PC-9 (cell line): ENCODE measurements around the gene CHST12. TPM values are rescaled to one million over a fixed set of nuclear protein-coding genes. Genes with fewer than 3 reads are reported as not detected.

ENCODE experiments used
- BruUV-seq: library from RNA; stranded (reverse); fragments of 400-500 nt; replicated peaks from 2 replicates; lab custom pipeline; 2021; lab: Mats Ljungman, UMichigan
- CTCF ChIA-PET: fragments of 300-600 bp; sonication (Branson Sonifier 250); formaldehyde crosslinking; loops from one replicate; lab custom pipeline; 2022; ENCODE audit warnings: antibody characterized with exemption; lab: Charles Lee
- POLR2A ChIA-PET: fragments of 300-600 bp; sonication (Branson Sonifier 250); formaldehyde crosslinking; loops from one replicate; lab custom pipeline; 2022; ENCODE audit warnings: antibody characterized with exemption; ENCODE audit not compliant: unreplicated experiment; lab: Charles Lee
- DNase-seq, 2 experiments: peaks; one replicate each; pipeline versions ENCODE4 v3.0.0 to v3.0.0-alpha.2; 2015 to 2022; ENCODE audit warnings: mixed read lengths in 1 of 2
- H2AFZ ChIP-seq: fragments of 200-600 bp; sonication (generic); 2 replicates; pipeline ENCODE4 v1.8.1; 2017; ENCODE audit warnings: antibody characterized with exemption
- H3F3A ChIP-seq: fragments of 200-600 bp; sonication (generic); 2 replicates; pipeline ENCODE4 v1.8.1; 2017; ENCODE audit warnings: antibody characterized with exemption, mild to moderate bottlenecking, low read depth; ENCODE audit not compliant: insufficient read depth
- H3K27ac ChIP-seq: fragments of 200-600 bp; sonication (generic); 2 replicates; pipeline ENCODE4 v1.6.1; 2016; ENCODE audit warnings: mixed run types
- H3K27me3 ChIP-seq: fragments of 200-600 bp; sonication (generic); 2 replicates; pipeline ENCODE4 v1.6.1; 2016; ENCODE audit warnings: low read depth, mixed run types; ENCODE audit not compliant: insufficient read depth
- H3K36me3 ChIP-seq: fragments of 200-600 bp; sonication (generic); 2 replicates; pipeline ENCODE4 v1.6.1; 2016; ENCODE audit warnings: low read depth, mixed run types
- H3K4me1 ChIP-seq: fragments of 200-600 bp; sonication (generic); replicated peaks from 2 replicates; pipeline ENCODE4 v1.6.1; 2016; ENCODE audit warnings: mixed run types; ENCODE audit not compliant: insufficient read depth
- H3K4me2 ChIP-seq: fragments of 200-600 bp; sonication (generic); 2 replicates; pipeline ENCODE4 v1.6.1; 2017; ENCODE audit warnings: mixed run types
- H3K4me3 ChIP-seq: fragments of 200-600 bp; sonication (generic); 2 replicates; pipeline ENCODE4 v1.6.1; 2016; ENCODE audit warnings: mixed run types
- H3K79me2 ChIP-seq: fragments of 200-600 bp; sonication (generic); 2 replicates; pipeline ENCODE4 v1.6.1; 2017; ENCODE audit warnings: low read depth, mixed run types
- H3K9me2 ChIP-seq: fragments of 200-600 bp; sonication (generic); 2 replicates; pipeline ENCODE4 v1.8.1; 2017; ENCODE audit warnings: mild to moderate bottlenecking; ENCODE audit not compliant: insufficient read depth
- H3K9me3 ChIP-seq: fragments of 200-600 bp; sonication (generic); 2 replicates; pipeline ENCODE4 v1.8.1; 2016; ENCODE audit warnings: low read depth; ENCODE audit not compliant: insufficient read depth
- H4K20me1 ChIP-seq: fragments of 200-600 bp; sonication (generic); 2 replicates; pipeline ENCODE4 v1.8.1; 2017; ENCODE audit not compliant: insufficient read depth
- CTCF ChIP-seq: fragments of 200-600 bp; sonication (generic); conservative IDR thresholded peaks from 2 replicates; pipeline ENCODE4 v1.6.1; 2017; ENCODE audit warnings: mixed run types, antibody characterized with exemption, mild to moderate bottlenecking, moderate library complexity
- EZH2 ChIP-seq: fragments of 200-600 bp; sonication (generic); IDR thresholded peaks from 2 replicates; pipeline ENCODE4 v1.8.0; 2017; ENCODE audit warnings: antibody characterized with exemption, low read depth
- intact Hi-C: fragments of 100-400 bp; cut with micrococcal nuclease; formaldehyde crosslinking; loops from one replicate; pipeline ENCODE4 v1.10.0; 2022; ENCODE audit not compliant: unreplicated experiment
- total RNA-seq: library from RNA; stranded (reverse); gene quantifications from 2 replicates; pipeline ENCODE4 v1.2.3, GENCODE V29; 2021

Gene CHST12
- total RNA-seq, 1 experiment from 2014 or later = 25.9 TPM

GRCh38 chr7:2492038-2492437 lies 88.6 kb downstream of the CHST12 start:
- Histone ChIP-seq H3K4me1 (peaks cover 12% of the 10 kb centered on the region; the same call in 1 of the 2 replicates), H3K27ac (no peak overlapping the region), H3K36me3 (no peaks in the 10 kb centered on the region), H3K27me3 (peaks cover 14% of the 10 kb centered on the region), H3K4me3 (no peak overlapping the region), H3K4me2 (no peak overlapping the region), H4K20me1 (0 out of 2 replicates have a peak, but pooled peaks cover 2% of the 10 kb centered on the region), H3K9me3 (no peaks in the 10 kb centered on the region), H2AFZ (no peak overlapping the region), H3F3A (no peaks in the 10 kb centered on the region; the same call in 1 of the 2 replicates), H3K9me2 (no peaks in the 10 kb centered on the region), H3K79me2 (no peaks in the 10 kb centered on the region)
- ChIA-PET CTCF (no interaction called here), POLR2A (no interaction called here)
- no peak for DNase-seq
- intact Hi-C loops = no loop called here
- BruUV-seq = no TSS peak
- TF ChIP-seq CTCF (no peak), EZH2 (no peak)

DNA sequence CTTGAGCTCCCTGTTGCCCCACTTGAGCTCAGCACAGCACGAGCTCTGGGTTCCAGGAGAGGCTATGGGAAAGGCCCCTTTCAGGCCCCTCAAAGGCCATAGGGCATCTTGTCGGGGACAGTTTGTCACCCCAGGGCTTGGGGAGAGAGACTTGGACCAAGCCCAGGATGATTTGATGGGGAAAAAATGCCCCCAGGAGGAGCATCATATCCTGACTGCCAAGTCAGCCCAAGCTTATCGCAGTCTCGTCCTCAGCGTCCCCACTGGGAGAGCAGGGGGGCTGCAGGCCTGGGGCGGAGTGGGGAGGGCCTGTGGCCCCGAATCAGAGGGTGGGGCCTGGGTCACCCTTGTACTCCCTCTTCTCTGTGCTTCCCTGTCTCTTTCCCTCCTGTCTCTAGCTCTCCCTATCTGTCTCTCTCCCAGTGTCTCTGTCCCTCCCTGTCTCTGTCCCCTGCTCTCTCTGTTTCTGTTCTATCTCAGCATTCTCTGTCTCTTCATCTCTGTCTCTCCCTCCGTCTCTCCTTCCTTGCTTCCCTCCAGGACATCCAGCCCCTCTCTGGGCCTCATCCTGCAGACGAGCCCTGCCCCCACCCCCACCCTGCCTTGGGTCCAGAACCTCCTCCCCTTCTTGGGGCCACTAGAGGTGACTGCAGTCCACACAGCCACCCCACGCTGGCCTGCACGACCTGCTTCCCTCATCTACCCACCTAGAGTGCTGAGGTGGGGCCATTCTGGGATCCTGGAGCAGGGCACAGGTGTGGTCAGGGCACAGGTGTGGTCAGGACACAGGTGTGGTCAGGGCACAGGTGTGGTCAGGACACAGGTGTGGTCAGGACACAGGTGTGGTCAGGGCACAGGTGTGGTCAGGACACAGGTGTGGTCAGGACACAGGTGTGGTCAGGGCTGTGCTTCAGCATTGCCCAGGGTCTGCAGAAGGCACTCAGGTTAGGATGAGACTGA lies 90.1 kb downstream of the CHST12 start:
- H4K20me1 ChIP-seq = 0 out of 2 replicates have a peak, but pooled peaks cover 4% of the 10 kb centered on the region
- no TSS peak for BruUV-seq
- no peak overlapping the region for H3K4me3 ChIP-seq
- peaks cover 12% of the 10 kb centered on the region; the same call in 1 of the 2 replicates for H3K4me1 ChIP-seq
- CTCF ChIA-PET = interaction anchor here (0.6 kb wide), 1 partner anchor 910 kb away, joined by 12 read pairs; no protein-coding TSS in a partner anchor
- peaks cover 29% of the 10 kb centered on the region for H3K27me3 ChIP-seq
- POLR2A ChIA-PET = interaction anchor here (0.6 kb wide), 1 partner anchor 118 kb away, joined by 5 read pairs; no protein-coding TSS in a partner anchor
- TF ChIP-seq EZH2 = no peak
- no peak for TF ChIP-seq CTCF
- no peak overlapping the region for H3K4me2 ChIP-seq
- no peak overlapping the region for H3K27ac ChIP-seq
- H3K79me2 ChIP-seq = no peaks in the 10 kb centered on the region
- H3K36me3 ChIP-seq = no peaks in the 10 kb centered on the region
- no peaks in the 10 kb centered on the region; the same call in 1 of the 2 replicates for H3F3A ChIP-seq
- DNase-seq = no peak
- H2AFZ ChIP-seq = no peak overlapping the region
- H3K9me2 ChIP-seq = no peaks in the 10 kb centered on the region
- no peaks in the 10 kb centered on the region for H3K9me3 ChIP-seq
- intact Hi-C loops = no loop called here

- Histone ChIP-seq H3K27me3 (peaks cover 31% of the 10 kb centered on the region), H3F3A (no peaks in the 10 kb centered on the region; the same call in 1 of the 2 replicates), H3K4me3 (no peak overlapping the region), H2AFZ (no peak overlapping the region), H3K4me1 (peaks cover 12% of the 10 kb centered on the region; the same call in 1 of the 2 replicates), H3K27ac (no peak overlapping the region), H3K79me2 (no peaks in the 10 kb centered on the region), H3K36me3 (no peaks in the 10 kb centered on the region), H3K9me2 (no peaks in the 10 kb centered on the region), H3K9me3 (no peaks in the 10 kb centered on the region), H3K4me2 (no peak overlapping the region), H4K20me1 (0 out of 2 replicates have a peak, but pooled peaks cover 4% of the 10 kb centered on the region)
- ChIA-PET CTCF (interaction anchor here (0.6 kb wide), 1 partner anchor 130 kb away, joined by 4 read pairs; no protein-coding TSS in a partner anchor), POLR2A (no interaction called here)
- intact Hi-C loops = no loop called here
- no TSS peak for BruUV-seq
- no peak for DNase-seq
- TF ChIP-seq EZH2 = no peak
- TF ChIP-seq CTCF = no peak
Observed at GRCh38 chr7:2494191-2495130, 91.0 kb downstream of the CHST12 start.
